ENCODE results near the gene ATPAF2. TPM values are rescaled to one million over a fixed set of nuclear protein-coding genes. Genes with fewer than 3 reads are reported as not detected.

ATPAF2 gene
- polyA plus RNA-seq, 2 donors, result 16.2 to 21.0 TPM

- WGBS, 2 donors, result 89 to 94% methylated on average over 4 of the region's 4 CpGs
- Histone ChIP-seq H3K27me3 (ENCODE audit: control insufficient read depth in 1 of 2, insufficient read depth in 2 of 2, low read length in 2 of 2) (no peaks in the 10 kb centered on the region), H3K36me3 (ENCODE audit: control insufficient read depth in 2 of 2, insufficient read depth in 2 of 2, low read length in 1 of 2) (peaks cover 10 to 13% of the 10 kb centered on the region in 2 donors), H3K4me3 (ENCODE audit: low read depth in 1 of 2, low read length in 2 of 2) (no peak overlapping the region), H3K4me1 (ENCODE audit: control insufficient read depth in 2 of 2, insufficient read depth in 2 of 2, low read length in 1 of 2) (no peaks in the 10 kb centered on the region), H3K27ac (ENCODE audit: low read depth in 2 of 2, low read length in 1 of 2) (no peak overlapping the region), H3K9me3 (ENCODE audit: control insufficient read depth in 2 of 2, insufficient read depth in 1 of 2, low read depth in 1 of 2, low read length in 1 of 2) (no peaks in the 10 kb centered on the region)
Observed at GRCh38 chr17:18066866-18067265, 27.9 kb upstream of the ATPAF2 start.

GRCh38 chr17:18065546-18065945, 26.6 kb upstream of the ATPAF2 start:
- no peaks in the 10 kb centered on the region for H3K9me3 ChIP-seq (ENCODE audit: control insufficient read depth in 2 of 2, insufficient read depth in 1 of 2, low read depth in 1 of 2, low read length in 1 of 2)
- no peaks in the 10 kb centered on the region for H3K27me3 ChIP-seq (ENCODE audit: control insufficient read depth in 1 of 2, insufficient read depth in 2 of 2, low read length in 2 of 2)
- H3K4me1 ChIP-seq (ENCODE audit: control insufficient read depth in 2 of 2, insufficient read depth in 2 of 2, low read length in 1 of 2), result no peaks in the 10 kb centered on the region
- WGBS, 2 donors, result 93 to 94% methylated on average over 11 of the region's 11 CpGs
- H3K4me3 ChIP-seq (ENCODE audit: low read depth in 1 of 2, low read length in 2 of 2), result no peak overlapping the region
- peaks cover 16 to 18% of the 10 kb centered on the region in 2 donors for H3K36me3 ChIP-seq (ENCODE audit: control insufficient read depth in 2 of 2, insufficient read depth in 2 of 2, low read length in 1 of 2)
- no peak overlapping the region for H3K27ac ChIP-seq (ENCODE audit: low read depth in 2 of 2, low read length in 1 of 2)

- no peak overlapping the region for H3K27ac ChIP-seq (ENCODE audit: low read depth in 2 of 2, low read length in 1 of 2)
- no peaks in the 10 kb centered on the region for H3K4me1 ChIP-seq (ENCODE audit: control insufficient read depth in 2 of 2, insufficient read depth in 2 of 2, low read length in 1 of 2)
- peaks cover 16 to 21% of the 10 kb centered on the region in 2 donors for H3K36me3 ChIP-seq (ENCODE audit: control insufficient read depth in 2 of 2, insufficient read depth in 2 of 2, low read length in 1 of 2)
- WGBS, 2 donors, result 78 to 79% methylated on average over 2 of the region's 2 CpGs
- no peaks in the 10 kb centered on the region for H3K27me3 ChIP-seq (ENCODE audit: control insufficient read depth in 1 of 2, insufficient read depth in 2 of 2, low read length in 2 of 2)
- H3K9me3 ChIP-seq (ENCODE audit: control insufficient read depth in 2 of 2, insufficient read depth in 1 of 2, low read depth in 1 of 2, low read length in 1 of 2), result no peaks in the 10 kb centered on the region
- H3K4me3 ChIP-seq (ENCODE audit: low read depth in 1 of 2, low read length in 2 of 2), result no peak overlapping the region
Observed at GRCh38 chr17:18064053-18064452, 25.1 kb upstream of the ATPAF2 start.

GRCh38 chr17:18059283-18059682, 20.3 kb upstream of the ATPAF2 start:
- Histone ChIP-seq H3K27ac (ENCODE audit: low read depth in 2 of 2, low read length in 1 of 2) (no peak overlapping the region), H3K4me3 (ENCODE audit: low read depth in 1 of 2, low read length in 2 of 2) (no peak overlapping the region), H3K36me3 (ENCODE audit: control insufficient read depth in 2 of 2, insufficient read depth in 2 of 2, low read length in 1 of 2) (peaks cover 24 to 26% of the 10 kb centered on the region in 2 donors), H3K4me1 (ENCODE audit: control insufficient read depth in 2 of 2, insufficient read depth in 2 of 2, low read length in 1 of 2) (no peaks in the 10 kb centered on the region), H3K27me3 (ENCODE audit: control insufficient read depth in 1 of 2, insufficient read depth in 2 of 2, low read length in 2 of 2) (no peaks in the 10 kb centered on the region), H3K9me3 (ENCODE audit: control insufficient read depth in 2 of 2, insufficient read depth in 1 of 2, low read depth in 1 of 2, low read length in 1 of 2) (no peaks in the 10 kb centered on the region)
- 66 to 71% methylated on average over 5 of the region's 5 CpGs for WGBS, 2 donors

GRCh38 chr17:18056214-18056613, 17.2 kb upstream of the ATPAF2 start:
- Histone ChIP-seq H3K36me3 (ENCODE audit: control insufficient read depth in 2 of 2, insufficient read depth in 2 of 2, low read length in 1 of 2) (peaks cover 19 to 23% of the 10 kb centered on the region in 2 donors), H3K27ac (ENCODE audit: low read depth in 2 of 2, low read length in 1 of 2) (no peak overlapping the region), H3K4me1 (ENCODE audit: control insufficient read depth in 2 of 2, insufficient read depth in 2 of 2, low read length in 1 of 2) (no peaks in the 10 kb centered on the region), H3K4me3 (ENCODE audit: low read depth in 1 of 2, low read length in 2 of 2) (no peak overlapping the region), H3K27me3 (ENCODE audit: control insufficient read depth in 1 of 2, insufficient read depth in 2 of 2, low read length in 2 of 2) (no peaks in the 10 kb centered on the region), H3K9me3 (ENCODE audit: control insufficient read depth in 2 of 2, insufficient read depth in 1 of 2, low read depth in 1 of 2, low read length in 1 of 2) (no peaks in the 10 kb centered on the region)
- 88 to 90% methylated on average over 3 of the region's 3 CpGs for WGBS, 2 donors

- Histone ChIP-seq H3K27me3 (ENCODE audit: control insufficient read depth in 1 of 2, insufficient read depth in 2 of 2, low read length in 2 of 2) (no peaks in the 10 kb centered on the region), H3K9me3 (ENCODE audit: control insufficient read depth in 2 of 2, insufficient read depth in 1 of 2, low read depth in 1 of 2, low read length in 1 of 2) (no peaks in the 10 kb centered on the region), H3K4me3 (ENCODE audit: low read depth in 1 of 2, low read length in 2 of 2) (no peak overlapping the region), H3K36me3 (ENCODE audit: control insufficient read depth in 2 of 2, insufficient read depth in 2 of 2, low read length in 1 of 2) (peaks cover 19 to 23% of the 10 kb centered on the region in 2 donors), H3K4me1 (ENCODE audit: control insufficient read depth in 2 of 2, insufficient read depth in 2 of 2, low read length in 1 of 2) (no peaks in the 10 kb centered on the region), H3K27ac (ENCODE audit: low read depth in 2 of 2, low read length in 1 of 2) (no peak overlapping the region)
- WGBS, 2 donors, result 95 to 96% methylated on average over 6 of the region's 6 CpGs
Observed at GRCh38 chr17:18055597-18055996, 16.6 kb upstream of the ATPAF2 start.

GRCh38 chr17:18045691-18046350, 6.9 kb upstream of the ATPAF2 start:
- H3K27me3 ChIP-seq (ENCODE audit: control insufficient read depth in 1 of 2, insufficient read depth in 2 of 2, low read length in 2 of 2), result no peaks in the 10 kb centered on the region
- H3K36me3 ChIP-seq (ENCODE audit: control insufficient read depth in 2 of 2, insufficient read depth in 2 of 2, low read length in 1 of 2), result peaks cover 7 to 8% of the 10 kb centered on the region in 2 donors
- WGBS, 2 donors, result 83 to 85% methylated on average over 3 of the region's 3 CpGs
- H3K4me1 ChIP-seq (ENCODE audit: control insufficient read depth in 2 of 2, insufficient read depth in 2 of 2, low read length in 1 of 2), result peaks cover 0 to 5% of the 10 kb centered on the region in 2 donors
- H3K27ac ChIP-seq (ENCODE audit: low read depth in 2 of 2, low read length in 1 of 2), result no peak overlapping the region
- no peaks in the 10 kb centered on the region for H3K9me3 ChIP-seq (ENCODE audit: control insufficient read depth in 2 of 2, insufficient read depth in 1 of 2, low read depth in 1 of 2, low read length in 1 of 2)
- no peak overlapping the region for H3K4me3 ChIP-seq (ENCODE audit: low read depth in 1 of 2, low read length in 2 of 2)

- H3K4me1 ChIP-seq (ENCODE audit: control insufficient read depth in 2 of 2, insufficient read depth in 2 of 2, low read length in 1 of 2), result peaks cover 0 to 13% of the 10 kb centered on the region in 2 donors
- no peak overlapping the region for H3K27ac ChIP-seq (ENCODE audit: low read depth in 2 of 2, low read length in 1 of 2)
- H3K27me3 ChIP-seq (ENCODE audit: control insufficient read depth in 1 of 2, insufficient read depth in 2 of 2, low read length in 2 of 2), result no peaks in the 10 kb centered on the region
- H3K4me3 ChIP-seq (ENCODE audit: low read depth in 1 of 2, low read length in 2 of 2), result no peak overlapping the region
- no peaks in the 10 kb centered on the region for H3K9me3 ChIP-seq (ENCODE audit: control insufficient read depth in 2 of 2, insufficient read depth in 1 of 2, low read depth in 1 of 2, low read length in 1 of 2)
- peaks cover 7 to 8% of the 10 kb centered on the region in 2 donors for H3K36me3 ChIP-seq (ENCODE audit: control insufficient read depth in 2 of 2, insufficient read depth in 2 of 2, low read length in 1 of 2)
- 86 to 91% methylated on average over 3 of the region's 3 CpGs for WGBS, 2 donors
Observed at GRCh38 chr17:18044609-18045008, 5.6 kb upstream of the ATPAF2 start.

- no peaks in the 10 kb centered on the region for H3K27me3 ChIP-seq (ENCODE audit: control insufficient read depth in 1 of 2, insufficient read depth in 2 of 2, low read length in 2 of 2)
- H3K36me3 ChIP-seq (ENCODE audit: control insufficient read depth in 2 of 2, insufficient read depth in 2 of 2, low read length in 1 of 2), result peaks cover 7 to 8% of the 10 kb centered on the region in 2 donors
- H3K4me1 ChIP-seq (ENCODE audit: control insufficient read depth in 2 of 2, insufficient read depth in 2 of 2, low read length in 1 of 2), result peaks cover 0 to 13% of the 10 kb centered on the region in 2 donors
- no peak overlapping the region for H3K27ac ChIP-seq (ENCODE audit: low read depth in 2 of 2, low read length in 1 of 2)
- no peaks in the 10 kb centered on the region for H3K9me3 ChIP-seq (ENCODE audit: control insufficient read depth in 2 of 2, insufficient read depth in 1 of 2, low read depth in 1 of 2, low read length in 1 of 2)
- 44 to 68% methylated on average over 1 of the region's 1 CpG for WGBS, 2 donors
- H3K4me3 ChIP-seq (ENCODE audit: low read depth in 1 of 2, low read length in 2 of 2), result no peak overlapping the region
Observed at GRCh38 chr17:18043491-18043890, 4.5 kb upstream of the ATPAF2 start.

- H3K36me3 ChIP-seq (ENCODE audit: control insufficient read depth in 2 of 2, insufficient read depth in 2 of 2, low read length in 1 of 2), result peaks cover 7 to 8% of the 10 kb centered on the region in 2 donors
- H3K9me3 ChIP-seq (ENCODE audit: control insufficient read depth in 2 of 2, insufficient read depth in 1 of 2, low read depth in 1 of 2, low read length in 1 of 2), result no peaks in the 10 kb centered on the region
- no peak overlapping the region for H3K4me3 ChIP-seq (ENCODE audit: low read depth in 1 of 2, low read length in 2 of 2)
- H3K4me1 ChIP-seq (ENCODE audit: control insufficient read depth in 2 of 2, insufficient read depth in 2 of 2, low read length in 1 of 2), result peaks cover 0 to 13% of the 10 kb centered on the region in 2 donors
- 79 to 84% methylated on average over 8 of the region's 8 CpGs for WGBS, 2 donors
- no peaks in the 10 kb centered on the region for H3K27me3 ChIP-seq (ENCODE audit: control insufficient read depth in 1 of 2, insufficient read depth in 2 of 2, low read length in 2 of 2)
- H3K27ac ChIP-seq (ENCODE audit: low read depth in 2 of 2, low read length in 1 of 2), result no peak overlapping the region
Observed at GRCh38 chr17:18042983-18043382, 4.0 kb upstream of the ATPAF2 start.

All from esophagus (tissue), 2 donors.